Inflammatory macrophage treated with lipopolysaccharide for 4 hours (primary cell): ENCODE data around the gene HES1.
A peak's percentile ranks its signal among the peaks of the same experiment; 100 is the strongest.
"Not testable (repeated sequence)": the region's sequence is repeated elsewhere in the genome, so short reads cannot be mapped to it uniquely, and the experiment has no call there.

ENCODE experiments used
- DNase-seq: peaks from one replicate; pipeline ENCODE4 v3.0.0-alpha.2; 2020

Gene HES1

GRCh38 chr3:194128919-194129295, 7.0 kb upstream of the HES1 start:
- DNase-seq = not testable (repeated sequence)

GRCh38 chr3:194129581-194130133, 6.3 kb upstream of the HES1 start:
- no peak for DNase-seq

GRCh38 chr3:194130188-194130587, 5.8 kb upstream of the HES1 start:
- DNase-seq = no peak

- no peak for DNase-seq
Observed at GRCh38 chr3:194130807-194131589, 5.0 kb upstream of the HES1 start.

- DNase-seq = no peak
Observed at GRCh38 chr3:194132465-194133286, 3.3 kb upstream of the HES1 start.

- DNase-seq = peak; percentile 66
Observed at GRCh38 chr3:194133661-194134230, 2.2 kb upstream of the HES1 start.

- peak; percentile 88 for DNase-seq
Observed at GRCh38 chr3:194134231-194134756, 1.7 kb upstream of the HES1 start.

- peak; percentile 95 for DNase-seq
Observed at GRCh38 chr3:194134757-194135515, 1.0 kb upstream of the HES1 start.

GRCh38 chr3:194135516-194135805, 487 bp upstream of the HES1 start:
- no peak for DNase-seq

GRCh38 chr3:194136519-194137007, 615 bp downstream of the HES1 start:
- DNase-seq = no peak

GRCh38 chr3:194137008-194137505, 1.1 kb downstream of the HES1 start:
- peak; percentile 47 for DNase-seq

- peak; percentile 56 for DNase-seq
Observed at GRCh38 chr3:194137506-194138474, 1.8 kb downstream of the HES1 start.

GRCh38 chr3:194138732-194139070, 2.8 kb downstream of the HES1 start:
- no peak for DNase-seq

- DNase-seq = no peak
Observed at GRCh38 chr3:194139071-194139813, 3.3 kb downstream of the HES1 start.

GRCh38 chr3:194139814-194140391, 4.0 kb downstream of the HES1 start:
- DNase-seq = no peak

GRCh38 chr3:194140520-194141414, 4.8 kb downstream of the HES1 start:
- no peak for DNase-seq

- peak; percentile 59 for DNase-seq
Observed at GRCh38 chr3:194141415-194142155, 5.6 kb downstream of the HES1 start.
